Measurements from ENCODE around the gene NGF.

DNA sequence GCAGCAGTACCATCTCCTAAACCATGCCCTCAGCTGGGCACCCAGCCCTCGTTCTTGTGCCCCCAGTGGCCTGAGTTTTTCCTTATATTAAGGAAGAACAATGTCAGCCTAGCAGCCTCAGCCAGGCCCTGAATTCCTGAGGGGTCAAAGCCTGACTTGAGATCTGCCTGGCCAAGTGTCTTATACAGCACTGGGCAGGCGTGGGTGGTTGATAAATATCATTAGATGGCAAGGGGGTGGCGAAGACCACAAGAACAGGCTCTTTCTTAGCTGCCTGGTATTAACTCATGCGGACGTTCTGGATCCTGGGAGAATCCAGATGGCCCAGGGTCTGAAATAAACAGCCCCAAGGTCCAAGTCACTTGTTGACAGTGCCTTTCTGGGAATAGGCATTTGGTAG is 18.3 kb downstream of the NGF start:
- no peak for TF ChIP-seq CTCF (conservative IDR thresholded peaks at IDR 0.05; ENCODE audit: low read depth, low read length)
- TF ChIP-seq EZH2 (IDR thresholded peaks at IDR 0.05; ENCODE audit: borderline replicate concordance, low read depth, low read length, poor library complexity, severe bottlenecking): no peak

All from A673 (cell line).